AML-193 (cell line): ENCODE results near the gene SPACDR.
A peak's percentile ranks its signal among the peaks of the same experiment; 100 is the strongest.
"Not testable (repeated sequence)": the region's sequence is repeated elsewhere in the genome, so short reads cannot be mapped to it uniquely, and the experiment has no call there.

Experiments
- DNase-seq, 2 experiments: peaks; one replicate each; lab custom pipeline; 2025; lab: John Stamatoyannopoulos, UW

Gene SPACDR

GRCh38 chr7:100464210-100464660 lies at the start of gene SPACDR:
SPACDR (minus strand) TSS chr7:100464260; CDS start chr7:100464025, 235 bp downstream.
- no peak for DNase-seq

GRCh38 chr7:100513212-100513810 lies 49.3 kb upstream of the SPACDR start:
- DNase-seq, result no peak

- no peak for DNase-seq
Observed at GRCh38 chr7:100510437-100511239, 46.6 kb upstream of the SPACDR start.

GRCh38 chr7:100509231-100509630 lies 45.2 kb upstream of the SPACDR start:
- no peak for DNase-seq

GRCh38 chr7:100506356-100506923 lies 42.4 kb upstream of the SPACDR start:
- DNase-seq, result no peak

DNA sequence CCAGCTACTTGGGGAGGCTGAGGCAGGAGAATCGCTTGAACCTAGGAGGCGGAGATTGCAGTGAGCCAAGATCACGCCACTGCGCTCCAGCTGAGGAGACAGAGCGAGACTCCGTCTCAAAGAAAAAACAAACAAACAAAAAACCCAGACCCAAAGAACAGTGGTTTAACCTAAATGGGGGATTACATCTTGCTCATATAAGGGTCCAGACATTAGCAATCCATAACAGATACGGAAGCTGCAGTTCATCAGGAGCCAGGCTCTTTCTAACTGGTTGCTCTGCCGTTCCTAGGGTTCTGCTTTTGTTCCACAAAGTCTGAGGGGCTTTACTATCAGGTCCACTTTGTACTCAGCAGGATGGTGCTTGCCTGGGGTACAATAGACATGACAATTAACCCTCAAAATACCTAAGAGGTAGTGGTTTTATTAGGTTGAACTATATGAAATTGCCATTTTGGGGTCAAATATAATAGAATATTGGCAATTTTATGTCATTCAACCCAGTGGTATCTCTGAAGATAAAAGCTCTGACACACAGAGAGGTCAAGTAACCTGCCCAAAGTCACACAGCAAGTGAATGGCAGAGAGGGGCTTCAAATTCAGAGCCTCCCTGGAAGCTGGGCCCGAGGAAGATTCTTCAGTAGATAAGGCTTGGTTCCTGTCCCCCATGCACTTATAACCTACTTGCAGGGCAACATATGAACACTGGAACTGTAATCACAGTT lies 41.0 kb upstream of the SPACDR start:
- DNase-seq, result no peak

DNA sequence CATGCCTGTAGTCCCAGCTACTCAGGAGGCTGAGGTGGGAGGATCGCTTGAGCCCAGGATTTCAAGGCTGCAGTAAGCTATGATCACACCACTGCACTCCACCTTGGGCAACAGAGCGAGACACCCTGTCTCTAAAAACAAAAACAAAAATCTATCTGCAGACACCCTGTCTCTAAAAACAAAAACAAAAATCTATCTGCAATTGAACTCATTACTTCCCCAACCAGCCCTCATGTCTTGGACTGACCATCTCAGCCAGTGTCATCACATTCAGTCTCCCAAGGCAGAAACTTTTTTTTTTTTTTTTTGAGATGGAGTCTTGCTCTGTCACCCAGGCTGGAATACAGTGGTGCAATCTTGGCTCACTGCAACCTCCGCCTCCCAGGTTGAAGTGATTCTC lies 40.0 kb upstream of the SPACDR start:
- not testable (repeated sequence) for DNase-seq

DNA sequence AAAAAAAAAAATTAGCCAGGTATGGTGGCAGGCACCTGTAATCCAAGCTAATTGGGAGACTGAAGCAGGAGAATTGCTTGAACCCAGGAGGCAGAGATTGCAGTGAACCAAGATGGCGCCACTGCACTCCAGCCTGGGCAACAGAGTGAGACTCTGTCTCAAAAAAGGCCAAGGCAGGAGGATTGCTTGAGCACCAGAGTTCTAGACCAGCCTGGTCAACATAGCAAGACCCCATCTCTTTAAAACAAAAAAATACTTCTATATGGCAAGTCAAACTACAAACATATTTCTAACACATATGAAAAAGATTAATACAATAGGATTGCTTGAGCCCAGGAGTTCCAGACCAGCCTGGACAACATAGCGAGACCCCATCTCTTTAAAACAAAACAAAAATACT lies 36.7 kb upstream of the SPACDR start:
- DNase-seq, result not testable (repeated sequence)

- DNase-seq, result no peak
Observed at GRCh38 chr7:100496509-100496908, 32.4 kb upstream of the SPACDR start.

GRCh38 chr7:100493476-100494264 lies 29.6 kb upstream of the SPACDR start:
- DNase-seq, result peak; percentile 15 to 23

DNA sequence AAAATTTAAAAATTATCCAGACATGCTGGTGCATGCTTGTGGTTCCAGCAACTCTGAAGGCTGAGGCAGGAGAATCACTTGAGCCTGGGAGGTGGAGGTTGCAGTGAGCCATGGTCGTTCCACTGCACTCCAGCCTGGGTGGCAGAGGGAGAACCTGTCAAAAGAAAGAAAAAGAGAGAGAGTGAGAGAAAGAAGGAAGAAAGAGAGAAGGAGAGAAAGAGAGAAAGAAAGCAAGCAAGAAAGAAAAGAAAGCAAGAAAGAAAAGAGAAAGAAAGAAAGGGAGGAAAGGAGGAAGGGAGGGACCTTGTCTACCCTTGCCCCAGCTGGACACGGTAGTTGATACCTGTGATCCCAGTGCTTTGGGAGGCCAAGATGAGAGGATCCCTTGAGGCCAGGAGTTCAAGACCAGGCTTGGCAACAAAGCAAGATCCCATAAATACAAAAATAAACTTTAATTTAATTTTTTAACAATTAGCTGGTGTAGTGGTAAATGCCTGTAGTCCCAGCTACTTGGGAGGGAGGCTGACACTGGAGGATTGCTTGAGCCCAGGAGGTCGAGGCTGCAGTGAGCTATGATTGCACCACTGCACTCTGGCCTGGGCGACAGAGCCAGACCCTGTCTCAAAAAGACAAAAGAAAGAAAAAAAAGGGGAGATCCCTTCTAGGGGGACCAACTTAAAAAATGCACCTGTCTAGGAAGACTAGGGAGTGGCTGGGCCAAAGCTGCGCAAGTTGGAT lies 28.8 kb upstream of the SPACDR start:
- DNase-seq, result no peak

DNA sequence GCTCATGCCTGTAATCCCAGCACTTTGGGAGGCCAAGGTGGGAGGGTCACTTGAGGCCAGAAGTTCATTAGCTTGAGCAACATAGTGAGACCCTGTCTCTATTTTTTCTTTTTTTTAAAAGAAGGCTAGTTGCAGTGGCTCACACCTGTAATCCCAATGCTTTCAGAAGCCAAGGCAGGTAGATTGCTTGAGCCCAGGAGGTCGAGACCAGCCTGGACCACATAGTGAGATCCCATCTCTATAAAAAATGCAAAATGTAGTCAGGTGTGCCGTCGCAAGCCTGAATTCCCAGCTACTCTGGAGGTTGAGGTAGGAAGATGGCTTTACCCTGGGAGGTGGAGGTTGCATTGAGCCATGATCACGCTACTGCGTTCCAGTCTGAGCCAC lies 27.1 kb upstream of the SPACDR start:
- no peak for DNase-seq

- no peak for DNase-seq
Observed at GRCh38 chr7:100490483-100491191, 26.6 kb upstream of the SPACDR start.

DNA sequence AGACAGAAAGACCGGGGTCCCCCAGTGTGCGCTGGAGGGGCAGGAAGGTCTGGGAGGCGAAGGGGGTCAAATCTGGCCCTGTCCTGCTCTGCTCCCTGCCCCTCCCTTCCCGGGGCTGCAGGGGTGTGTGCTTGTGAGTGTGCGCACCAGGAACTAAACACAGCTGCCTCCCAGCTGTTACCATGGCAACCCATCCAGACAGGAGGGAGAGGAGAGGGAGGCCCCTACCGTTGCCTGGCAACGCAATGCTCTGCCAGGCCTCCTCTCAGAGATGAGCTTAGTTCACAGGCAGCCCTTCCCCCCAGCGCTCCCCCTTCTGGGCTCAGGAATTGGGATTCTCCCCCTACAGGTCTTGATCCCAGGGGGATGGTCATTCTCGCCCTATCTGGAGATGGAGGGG lies 25.8 kb upstream of the SPACDR start:
- no peak for DNase-seq

GRCh38 chr7:100489121-100489520 lies 25.1 kb upstream of the SPACDR start:
- DNase-seq, result no peak

GRCh38 chr7:100488333-100489095 lies 24.5 kb upstream of the SPACDR start:
- DNase-seq, result no peak

DNA sequence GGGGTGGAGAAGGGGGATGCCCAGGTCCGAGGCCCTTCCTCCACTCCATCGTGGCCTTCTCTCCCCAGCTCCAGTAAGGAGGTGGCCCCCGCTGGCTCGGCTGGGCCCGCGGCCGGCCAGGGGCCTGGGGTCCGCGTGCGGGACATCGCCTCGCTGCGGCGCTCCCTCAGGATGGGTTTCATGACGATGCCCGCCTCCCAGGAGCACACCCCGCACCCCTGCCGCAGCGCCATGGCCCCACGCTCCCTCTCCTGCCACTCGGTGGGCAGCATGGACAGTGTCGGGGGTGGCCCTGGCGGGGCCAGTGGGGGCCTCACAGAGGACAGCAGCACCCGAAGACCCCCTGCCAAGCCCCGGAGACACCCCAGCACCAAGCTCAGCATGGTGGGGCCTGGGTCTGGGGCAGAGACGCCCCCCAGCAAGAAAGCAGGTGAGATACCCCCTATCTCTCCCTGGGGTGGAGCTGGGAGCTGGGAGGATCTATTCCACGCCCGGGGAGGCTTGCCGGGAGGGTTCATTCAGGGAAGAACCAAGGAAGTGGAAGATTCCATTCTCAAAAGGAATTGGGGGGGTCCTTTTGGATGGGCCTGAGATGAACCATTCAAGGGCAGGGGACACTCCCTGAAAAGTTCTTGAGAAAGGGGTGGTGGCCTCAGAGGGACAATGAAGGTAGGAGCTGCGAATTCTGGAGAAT lies 22.8 kb upstream of the SPACDR start:
- DNase-seq, result no peak

DNA sequence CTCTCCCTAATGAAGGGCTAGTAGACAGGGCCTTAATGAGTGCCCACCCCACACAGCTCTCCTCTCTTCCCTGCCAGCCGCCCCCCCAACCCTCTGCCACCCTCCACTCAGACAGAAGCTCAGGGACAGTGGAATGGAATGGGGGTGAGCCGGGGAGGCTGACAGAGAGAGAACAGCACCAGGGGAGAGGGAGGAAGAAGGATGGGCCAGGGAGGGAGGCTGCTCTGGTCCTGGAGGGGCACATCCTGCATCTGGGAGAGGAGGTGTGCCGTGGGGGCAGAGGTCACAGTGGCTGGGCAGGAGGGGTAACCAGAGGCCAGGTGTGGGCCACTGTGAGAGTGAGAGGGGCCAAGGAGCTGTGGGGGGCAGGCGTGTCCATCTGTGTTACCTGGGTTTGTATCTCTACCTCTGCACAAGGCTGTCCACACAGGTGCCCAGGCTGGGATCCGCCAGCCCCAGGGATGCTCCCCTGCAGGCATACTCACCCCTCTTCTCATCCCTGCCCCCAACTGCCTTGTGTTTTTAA lies 22.1 kb upstream of the SPACDR start:
- DNase-seq, result no peak

- DNase-seq, result no peak
Observed at GRCh38 chr7:100485471-100485876, 21.4 kb upstream of the SPACDR start.
